ENCODE results near the gene SMYD3.

DNA sequence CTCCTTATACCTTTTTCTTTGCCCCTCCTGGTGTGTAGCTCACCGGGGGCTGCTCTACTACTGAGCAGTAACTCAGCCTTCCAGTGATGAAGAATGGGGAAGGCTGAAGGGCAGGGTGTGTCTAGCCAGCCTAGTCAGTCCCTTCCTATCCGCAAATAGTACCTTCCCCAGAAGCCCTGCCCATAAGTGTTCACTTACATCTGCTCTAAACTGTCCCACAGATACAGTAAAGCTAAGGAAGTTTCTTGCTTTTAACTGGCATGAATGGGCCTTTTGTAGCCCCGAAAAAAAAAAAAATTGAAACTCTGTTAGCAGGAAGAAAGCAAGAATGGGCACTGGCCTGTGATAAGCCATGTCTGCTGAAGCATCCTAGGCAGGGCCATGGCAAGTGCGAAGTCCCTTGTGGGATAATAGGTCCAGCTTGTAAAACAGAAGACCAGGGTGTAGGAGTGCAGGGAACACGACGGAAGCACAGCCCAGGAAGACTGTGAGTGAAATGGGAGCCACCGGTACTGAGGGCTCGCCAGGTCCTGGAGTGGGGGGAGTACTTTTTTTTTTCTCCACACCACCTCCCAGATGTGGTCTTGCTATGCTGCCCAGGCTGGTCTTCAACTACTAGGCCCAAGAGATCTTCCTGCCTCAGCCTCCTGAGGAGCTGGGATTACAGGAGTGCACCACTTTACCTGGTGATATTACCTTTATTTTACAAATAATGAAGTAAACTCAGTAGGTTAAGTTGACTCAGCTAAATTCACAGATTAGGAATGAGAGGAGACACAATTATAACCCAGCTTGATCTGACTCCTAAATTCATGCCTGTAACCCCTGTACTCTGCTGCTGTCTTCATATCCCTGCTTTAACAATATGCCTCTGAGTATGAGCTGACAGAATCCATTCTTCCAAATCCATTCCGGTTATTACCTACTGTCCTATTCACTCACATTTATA is 347.5 kb downstream of the SMYD3 start:
- TF ChIP-seq, protein P1, sequence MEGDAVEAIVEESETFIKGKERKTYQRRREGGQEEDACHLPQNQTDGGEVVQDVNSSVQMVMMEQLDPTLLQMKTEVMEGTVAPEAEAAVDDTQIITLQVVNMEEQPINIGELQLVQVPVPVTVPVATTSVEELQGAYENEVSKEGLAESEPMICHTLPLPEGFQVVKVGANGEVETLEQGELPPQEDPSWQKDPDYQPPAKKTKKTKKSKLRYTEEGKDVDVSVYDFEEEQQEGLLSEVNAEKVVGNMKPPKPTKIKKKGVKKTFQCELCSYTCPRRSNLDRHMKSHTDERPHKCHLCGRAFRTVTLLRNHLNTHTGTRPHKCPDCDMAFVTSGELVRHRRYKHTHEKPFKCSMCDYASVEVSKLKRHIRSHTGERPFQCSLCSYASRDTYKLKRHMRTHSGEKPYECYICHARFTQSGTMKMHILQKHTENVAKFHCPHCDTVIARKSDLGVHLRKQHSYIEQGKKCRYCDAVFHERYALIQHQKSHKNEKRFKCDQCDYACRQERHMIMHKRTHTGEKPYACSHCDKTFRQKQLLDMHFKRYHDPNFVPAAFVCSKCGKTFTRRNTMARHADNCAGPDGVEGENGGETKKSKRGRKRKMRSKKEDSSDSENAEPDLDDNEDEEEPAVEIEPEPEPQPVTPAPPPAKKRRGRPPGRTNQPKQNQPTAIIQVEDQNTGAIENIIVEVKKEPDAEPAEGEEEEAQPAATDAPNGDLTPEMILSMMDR (conservative IDR thresholded peaks at IDR 0.05) = no peak
- TF ChIP-seq EZH2 (IDR thresholded peaks at IDR 0.05; ENCODE audit: low read depth) = no peak
